IPS DF 6.9 (cell line): ENCODE measurements around the gene DDX5.

ENCODE experiments used
- DNase-seq: peaks from one replicate; pipeline ENCODE4 v3.0.0-alpha.2; 2013; ENCODE audit warnings: low read depth, low spot score
- H3K27ac ChIP-seq: one replicate; pipeline ENCODE4 v1.5.1; 2013; ENCODE audit warnings: low read length, control low read depth
- H3K27me3 ChIP-seq: 2 replicates; pipeline ENCODE4 v1.6.1; 2013; ENCODE audit warnings: mild to moderate bottlenecking, low read length; ENCODE audit not compliant: control insufficient read depth, insufficient read depth
- H3K36me3 ChIP-seq: 2 replicates; pipeline ENCODE4 v1.6.1; 2013; ENCODE audit warnings: low read length; ENCODE audit not compliant: control insufficient read depth, insufficient read depth
- H3K4me1 ChIP-seq: 2 replicates; pipeline ENCODE4 v1.6.1; 2013; ENCODE audit warnings: low read length; ENCODE audit not compliant: control insufficient read depth, insufficient read depth
- H3K4me3 ChIP-seq: 2 replicates; pipeline ENCODE4 v1.5.1; 2013; ENCODE audit warnings: mild to moderate bottlenecking, low read length
- H3K9me3 ChIP-seq: 2 replicates; pipeline ENCODE4 v1.6.1; 2013; ENCODE audit warnings: low read length, inconsistent platforms; ENCODE audit not compliant: control insufficient read depth, insufficient read depth
- WGBS: extraction: QIAGEN DNeasy Blood & Tissue Kit; methylation state at CpG from one replicate; pipeline ENCODE4 v1.1.7; 2013; ENCODE audit warnings: mixed read lengths, missing lambda C conversion rate; ENCODE audit not compliant: insufficient read length, insufficient coverage; 5-methylcytosine and 5-hydroxymethylcytosine counted together

Gene DDX5

DNA sequence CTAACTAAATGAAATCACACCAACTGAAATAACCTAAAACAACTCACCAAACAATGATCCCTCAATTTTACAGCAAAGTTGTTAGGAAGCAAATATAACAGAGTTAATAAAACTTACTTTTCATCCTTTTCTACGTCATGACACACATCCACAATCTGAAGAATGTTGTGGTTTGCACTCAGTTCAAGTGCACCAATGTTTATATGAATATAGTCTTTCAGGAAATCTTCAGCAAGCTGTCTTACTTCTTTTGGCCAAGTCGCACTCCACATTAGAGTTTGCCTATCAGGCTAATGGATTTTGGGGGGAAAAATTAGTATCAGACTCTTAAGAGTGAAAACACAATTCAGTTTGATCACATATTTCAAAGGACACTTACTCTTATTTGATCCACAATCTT lies 3.3 kb downstream of the DDX5 start:
- Histone ChIP-seq H3K9me3 (no peaks in the 10 kb centered on the region), H3K4me3 (no peak overlapping the region), H3K27me3 (no peaks in the 10 kb centered on the region), H3K27ac (no peak overlapping the region), H3K4me1 (no peaks in the 10 kb centered on the region), H3K36me3 (peaks cover 42% of the 10 kb centered on the region; the same call in 1 of the 2 replicates)
- DNase-seq = no peak
- WGBS = no CpG with 5 or more reads among the region's 2 CpGs

DNA sequence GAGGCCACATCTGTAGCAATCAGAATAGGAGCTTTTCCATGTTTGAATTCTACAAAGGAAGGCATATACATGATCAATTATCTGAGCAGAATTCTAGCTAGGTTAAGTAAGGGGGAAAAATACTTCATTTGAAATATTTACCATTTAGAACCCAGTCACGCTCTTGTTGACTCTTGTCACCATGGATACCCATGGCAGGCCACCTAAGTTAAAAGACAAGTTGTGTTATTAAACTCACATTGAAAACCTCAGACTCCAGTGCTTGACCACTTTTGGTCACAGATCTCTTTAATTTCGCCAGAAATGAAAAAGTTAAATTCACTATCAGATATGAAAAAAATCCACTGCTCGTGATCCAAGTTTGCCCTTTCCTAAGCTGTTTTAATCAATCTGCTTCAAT lies 4.1 kb downstream of the DDX5 start:
- Histone ChIP-seq H3K4me3 (no peak overlapping the region), H3K4me1 (no peaks in the 10 kb centered on the region), H3K27ac (no peak overlapping the region), H3K9me3 (no peaks in the 10 kb centered on the region), H3K27me3 (no peaks in the 10 kb centered on the region), H3K36me3 (peaks cover 42% of the 10 kb centered on the region; the same call in 1 of the 2 replicates)
- DNase-seq = no peak
- WGBS = no CpG with 5 or more reads among the region's 3 CpGs

DNA sequence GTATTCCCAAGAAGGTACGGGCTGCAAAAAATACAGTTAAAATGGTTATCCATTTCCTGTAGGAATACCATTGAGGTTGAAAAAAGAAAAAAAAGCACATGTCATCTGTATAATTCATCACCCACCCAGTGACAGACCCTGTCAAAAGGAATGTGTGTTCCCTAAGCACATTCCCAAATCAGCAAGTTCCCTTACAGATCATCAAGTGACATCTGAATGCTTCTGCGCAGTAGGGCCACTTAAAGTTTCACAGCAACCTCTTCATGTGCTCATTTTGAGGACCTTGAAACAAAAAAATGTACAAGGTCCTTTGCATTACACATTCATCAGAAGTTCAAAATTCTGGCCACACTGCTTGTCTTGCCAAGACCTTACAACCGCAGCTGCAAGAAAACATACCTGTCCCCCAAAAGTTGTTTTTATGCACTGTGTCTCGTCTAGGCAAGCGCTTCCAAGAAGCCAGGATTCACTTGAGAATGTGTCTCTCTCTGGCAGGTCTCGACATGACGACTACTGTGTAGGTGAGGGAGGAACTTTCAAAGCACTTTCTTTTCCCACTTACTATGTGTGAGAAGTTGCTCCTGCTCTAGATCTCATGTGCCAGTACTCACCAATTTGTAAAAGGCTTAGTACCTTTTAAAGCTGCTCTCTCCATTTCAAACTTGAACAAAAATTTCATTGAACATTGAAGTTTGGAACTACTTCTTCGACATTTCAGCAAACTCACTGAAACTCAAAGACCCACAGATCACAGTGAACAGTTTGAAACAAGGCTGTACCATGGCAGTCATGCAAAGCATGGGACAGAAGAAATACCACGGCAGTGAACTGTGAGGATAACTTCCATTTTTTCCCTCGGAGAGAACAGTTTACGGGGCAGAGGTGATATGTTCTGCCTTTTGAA lies 5.0 kb downstream of the DDX5 start:
- no peak overlapping the region for H3K27ac ChIP-seq
- H3K36me3 ChIP-seq = peaks cover 42% of the 10 kb centered on the region; the same call in 1 of the 2 replicates
- no peak overlapping the region for H3K4me3 ChIP-seq
- H3K27me3 ChIP-seq = no peaks in the 10 kb centered on the region
- H3K4me1 ChIP-seq = no peaks in the 10 kb centered on the region
- DNase-seq = no peak
- WGBS = no CpG with 5 or more reads among the region's 11 CpGs
- no peaks in the 10 kb centered on the region for H3K9me3 ChIP-seq

DNA sequence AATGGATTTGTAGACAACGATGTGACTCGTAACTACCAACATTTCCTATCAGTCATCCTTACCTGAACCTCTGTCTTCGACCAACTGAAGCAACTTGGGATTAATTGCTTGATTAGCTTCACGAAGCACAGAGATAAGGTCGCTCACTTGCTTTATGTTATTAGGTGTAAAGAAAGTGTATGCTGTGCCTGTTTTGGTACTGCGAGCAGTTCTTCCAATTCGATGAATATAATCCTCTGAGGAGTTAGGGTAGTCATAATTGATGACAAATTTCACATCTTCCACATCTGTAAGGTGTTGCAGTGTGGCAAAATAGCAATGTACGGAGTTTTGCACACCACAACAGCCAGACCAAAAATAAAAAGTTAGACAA lies 5.6 kb downstream of the DDX5 start:
- peaks cover 42% of the 10 kb centered on the region; the same call in 1 of the 2 replicates for H3K36me3 ChIP-seq
- H3K4me3 ChIP-seq = no peak overlapping the region
- H3K27me3 ChIP-seq = no peaks in the 10 kb centered on the region
- no peaks in the 10 kb centered on the region for H3K4me1 ChIP-seq
- WGBS = no CpG with 5 or more reads among the region's 8 CpGs
- H3K9me3 ChIP-seq = no peaks in the 10 kb centered on the region
- H3K27ac ChIP-seq = no peak overlapping the region
- DNase-seq = no peak

DNA sequence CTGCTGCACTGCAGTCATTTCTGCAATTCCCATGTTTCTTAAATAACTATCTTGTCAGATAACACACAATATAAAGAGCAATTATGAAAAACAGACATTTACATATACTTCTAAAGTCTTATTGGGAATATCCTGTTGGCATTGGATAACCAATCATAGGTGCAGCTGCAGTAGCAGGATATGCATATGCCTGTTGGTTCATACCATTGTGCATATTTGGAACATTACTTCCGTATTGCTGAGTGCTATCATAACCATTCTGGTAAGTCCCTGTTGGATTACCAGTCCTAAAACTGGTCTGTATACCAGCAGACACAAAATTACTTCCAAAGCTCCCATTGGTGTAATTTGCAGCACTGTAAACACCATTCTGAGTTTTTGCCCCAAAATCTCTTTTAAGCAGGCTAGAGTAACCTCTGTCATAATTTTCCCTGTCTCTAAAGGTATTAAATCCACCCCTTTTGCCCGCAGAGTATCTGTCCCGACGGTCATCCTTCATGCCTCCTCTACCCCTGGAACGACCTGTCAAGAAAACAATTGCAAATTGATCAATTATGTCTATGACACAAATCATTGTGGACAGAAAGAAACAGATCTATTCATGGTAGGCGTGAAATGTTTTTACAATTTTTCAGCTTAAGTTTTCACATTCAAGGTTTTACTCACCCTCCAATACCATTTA lies 6.1 kb downstream of the DDX5 start:
- DNase-seq = no peak
- Histone ChIP-seq H3K27ac (no peak overlapping the region), H3K36me3 (peaks cover 42% of the 10 kb centered on the region; the same call in 1 of the 2 replicates), H3K4me1 (no peaks in the 10 kb centered on the region), H3K27me3 (no peaks in the 10 kb centered on the region), H3K4me3 (no peak overlapping the region), H3K9me3 (no peaks in the 10 kb centered on the region)
- no CpG with 5 or more reads among the region's 6 CpGs for WGBS

DNA sequence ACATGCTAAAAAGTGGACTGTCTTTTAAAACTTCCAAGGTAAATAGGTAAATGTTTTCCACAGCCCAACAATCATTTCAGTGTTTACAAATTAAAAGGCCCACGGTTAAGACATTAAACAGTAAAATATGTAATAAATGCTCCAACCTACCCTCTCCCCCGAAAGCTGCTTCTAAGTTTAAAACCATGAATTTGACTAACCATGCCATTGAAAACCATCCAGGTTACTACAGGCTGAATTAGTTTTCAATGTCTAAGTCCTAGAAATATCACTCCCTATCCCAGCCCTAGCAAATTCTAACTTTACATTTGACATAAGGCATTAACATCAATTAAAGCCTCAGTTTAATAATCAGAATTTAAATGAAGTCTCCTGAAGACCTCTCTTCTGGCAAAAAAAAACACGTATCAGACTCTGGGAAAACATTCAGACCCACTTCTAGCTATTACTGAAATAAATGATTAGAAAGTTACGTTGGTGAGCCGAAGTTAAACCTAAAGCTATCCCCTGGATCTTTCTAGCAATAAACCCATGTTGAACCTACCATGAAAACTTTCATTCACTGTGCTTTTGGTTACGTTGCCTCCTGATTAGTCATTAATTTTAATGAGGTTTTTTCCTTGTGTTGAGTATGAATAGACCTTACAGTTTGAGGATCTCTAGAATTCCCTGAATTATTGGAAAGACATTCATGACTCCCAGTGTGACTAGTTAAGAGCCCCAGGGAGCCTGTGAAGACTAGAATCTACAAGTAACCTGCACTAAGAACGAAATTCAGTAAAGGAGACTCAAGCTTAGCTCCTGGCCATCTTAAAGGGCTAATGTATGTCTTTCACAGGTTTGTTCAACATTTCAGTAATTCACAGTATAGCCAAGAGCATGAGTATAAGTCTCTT lies 7.5 kb downstream of the DDX5 start:
- Histone ChIP-seq H3K27me3 (no peaks in the 10 kb centered on the region), H3K9me3 (no peaks in the 10 kb centered on the region), H3K4me3 (no peak overlapping the region), H3K36me3 (peaks cover 38% of the 10 kb centered on the region; the same call in 1 of the 2 replicates), H3K27ac (no peak overlapping the region), H3K4me1 (no peaks in the 10 kb centered on the region)
- no peak for DNase-seq
- no CpG with 5 or more reads among the region's 7 CpGs for WGBS

DNA sequence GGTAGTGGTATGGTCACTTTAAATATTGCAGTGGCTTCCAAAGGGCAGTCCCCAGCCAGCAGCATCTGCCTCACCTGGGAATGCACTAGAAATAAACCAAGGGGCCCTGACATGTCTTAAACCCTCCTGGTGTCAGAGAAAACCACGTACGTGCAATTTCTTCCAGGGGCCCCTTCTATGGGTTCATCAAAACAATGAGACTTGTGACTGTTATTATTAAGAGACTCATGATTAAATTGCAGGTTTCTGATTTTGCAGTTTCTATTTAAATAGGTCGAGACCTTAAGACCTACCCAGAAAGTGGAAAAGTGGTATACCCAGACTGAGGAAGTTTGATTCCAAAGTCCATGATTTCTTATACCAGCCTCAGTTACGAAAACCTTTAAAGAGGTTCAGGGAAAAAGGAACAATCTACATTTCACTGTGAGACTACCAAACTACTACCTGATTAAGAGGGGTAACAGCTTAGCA lies 8.5 kb downstream of the DDX5 start:
- Histone ChIP-seq H3K4me3 (peak overlapping the region; percentile 87; the same call in 1 of the 2 replicates), H3K4me1 (no peaks in the 10 kb centered on the region), H3K27me3 (no peaks in the 10 kb centered on the region), H3K27ac (no peak overlapping the region), H3K9me3 (no peaks in the 10 kb centered on the region), H3K36me3 (peaks cover 29% of the 10 kb centered on the region; the same call in 1 of the 2 replicates)
- DNase-seq = no peak
- no CpG with 5 or more reads among the region's 4 CpGs for whole genome bisulfite sequencing

DNA sequence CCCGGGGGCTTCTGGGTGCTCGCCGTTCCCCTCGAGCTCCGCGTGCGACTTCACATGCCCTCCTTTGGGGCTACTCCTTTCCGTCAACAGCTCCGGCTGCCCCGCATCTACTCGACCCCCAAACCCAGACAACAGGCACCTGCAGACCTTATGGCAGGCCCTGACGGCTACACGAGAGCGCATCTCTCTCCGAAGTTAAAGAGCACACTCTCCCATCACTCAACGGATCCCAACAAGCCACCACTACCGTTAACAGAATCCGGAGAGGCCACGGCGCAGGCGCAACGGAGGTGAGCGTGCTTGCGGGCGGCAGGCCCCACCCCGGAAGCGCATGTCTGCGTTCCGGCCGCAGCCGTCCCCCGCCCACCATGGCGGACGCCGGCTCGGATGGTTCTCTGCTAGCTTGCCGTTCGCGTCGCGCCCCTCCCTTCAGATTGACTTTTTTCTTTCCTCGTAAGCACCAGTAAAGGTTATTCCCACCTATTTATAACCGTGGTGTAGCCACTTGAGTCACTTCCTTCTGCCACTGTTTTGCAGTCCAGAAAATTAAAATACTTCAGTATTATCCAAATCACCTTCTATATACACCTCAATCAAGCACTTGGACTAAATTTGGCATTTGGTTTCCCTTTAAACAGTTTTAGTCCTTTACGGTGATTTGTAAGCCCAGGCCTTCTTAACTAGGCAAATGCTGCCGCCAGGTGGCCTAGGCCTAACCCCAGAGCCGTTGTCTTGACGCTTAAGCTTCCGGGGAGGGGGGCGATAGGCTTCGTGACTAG lies 9.1 kb downstream of the DDX5 start, which contains the start of gene POLG2:
TSS of gene POLG2 (minus strand) at position 269 of the 779 bp plus-strand sequence. CDS start at position 183, 86 bp downstream.
- H3K9me3 ChIP-seq = no peaks in the 10 kb centered on the region
- H3K4me1 ChIP-seq = no peaks in the 10 kb centered on the region
- WGBS = no CpG with 5 or more reads among the region's 50 CpGs
- peak; percentile 73 for DNase-seq
- H3K27me3 ChIP-seq = no peaks in the 10 kb centered on the region
- peak within 1 kb of the TSS; percentile 87 for H3K4me3 ChIP-seq
- no peak within 1 kb of the TSS for H3K27ac ChIP-seq
- peaks cover 23% of the 10 kb centered on the region; the same call in 1 of the 2 replicates for H3K36me3 ChIP-seq

DNA sequence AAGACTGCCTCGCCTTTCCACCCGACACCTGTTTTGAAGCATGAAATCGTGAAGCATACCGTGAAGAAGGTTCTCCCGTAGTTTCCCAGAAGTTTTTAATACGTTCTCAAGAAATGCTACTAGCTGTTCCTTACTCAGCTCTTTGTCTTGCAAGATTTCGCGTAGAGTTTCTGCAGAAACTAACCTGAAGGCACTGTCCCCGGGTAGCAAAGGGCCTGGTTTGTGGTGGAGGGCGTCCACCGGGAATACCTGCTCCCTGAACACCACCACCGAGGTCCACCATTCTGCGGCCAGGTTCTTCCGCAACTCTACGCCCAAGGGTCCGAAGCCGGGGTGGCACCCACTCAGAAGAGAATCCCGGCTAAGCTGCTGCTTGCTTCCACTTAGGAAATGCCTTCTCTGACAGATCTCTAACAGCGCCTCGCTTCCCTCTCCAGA lies 9.7 kb downstream of the DDX5 start:
- no peak for DNase-seq
- Histone ChIP-seq H3K9me3 (no peaks in the 10 kb centered on the region), H3K4me3 (peak overlapping the region; percentile 87), H3K36me3 (peaks cover 20% of the 10 kb centered on the region; the same call in 1 of the 2 replicates), H3K4me1 (no peaks in the 10 kb centered on the region), H3K27ac (no peak overlapping the region), H3K27me3 (no peaks in the 10 kb centered on the region)
- no CpG with 5 or more reads among the region's 20 CpGs for WGBS
